ENCODE results near the gene CACNA1B. TPM values are rescaled to one million over a fixed set of nuclear protein-coding genes. Genes with fewer than 3 reads are reported as not detected.

CACNA1B gene
- total RNA-seq, 2 donors from 2014 or later: 0.26 to 0.99 TPM

GRCh38 chr9:137945581-137945980 is 68.0 kb downstream of the CACNA1B start:
- ATAC-seq (no peak), DNase-seq (no peak)
- intact Hi-C loops (cut with DNase I): no loop called here
- TF ChIP-seq POLR2A (IDR thresholded peaks at IDR 0.05) (no peak), CTCF (IDR thresholded peaks at IDR 0.05) (no peak)
- 84 to 85% methylated on average over 4 of the region's 4 CpGs for WGBS, 2 donors
- Histone ChIP-seq H3K27ac (no peak overlapping the region), H3K27me3 (no peaks in the 10 kb centered on the region), H3K36me3 (replicated peaks in 1 of 2; ENCODE audit: insufficient read depth in 1 of 2, low read depth in 2 of 2) (no peaks in the 10 kb centered on the region), H3K4me3 (no peak overlapping the region), H3K9me3 (peaks cover 0 to 4% (median 0%) of the 10 kb centered on the region in 3 donors), H3K4me1 (no peaks in the 10 kb centered on the region)

- Histone ChIP-seq H3K36me3 (replicated peaks in 1 of 2; ENCODE audit: insufficient read depth in 1 of 2, low read depth in 2 of 2) (no peaks in the 10 kb centered on the region), H3K4me3 (no peak overlapping the region), H3K9me3 (peaks cover 0 to 4% (median 0%) of the 10 kb centered on the region in 3 donors), H3K27ac (no peak overlapping the region), H3K4me1 (no peaks in the 10 kb centered on the region), H3K27me3 (no peaks in the 10 kb centered on the region)
- DNase-seq: no peak
- intact Hi-C loops (cut with DNase I): no loop called here
- WGBS, 2 donors: 45 to 58% methylated on average over 2 of the region's 2 CpGs
- no peak for ATAC-seq
- no peak for TF ChIP-seq POLR2A (IDR thresholded peaks at IDR 0.05)
- TF ChIP-seq CTCF (IDR thresholded peaks at IDR 0.05): no peak
Measured at GRCh38 chr9:137946993-137947392, 69.4 kb downstream of the CACNA1B start.

GRCh38 chr9:137948642-137949041 is 71.1 kb downstream of the CACNA1B start:
- H3K4me3 ChIP-seq: no peak overlapping the region
- H3K27me3 ChIP-seq: no peaks in the 10 kb centered on the region
- TF ChIP-seq POLR2A (IDR thresholded peaks at IDR 0.05) (no peak), CTCF (IDR thresholded peaks at IDR 0.05) (no peak)
- DNase-seq: no peak
- H3K27ac ChIP-seq: no peak overlapping the region
- no peak for ATAC-seq
- 68 to 86% methylated on average over 2 of the region's 2 CpGs for WGBS, 2 donors
- intact Hi-C loops (cut with DNase I): no loop called here
- no peaks in the 10 kb centered on the region for H3K36me3 ChIP-seq (replicated peaks in 1 of 2; ENCODE audit: insufficient read depth in 1 of 2, low read depth in 2 of 2)
- peaks cover 0 to 4% (median 0%) of the 10 kb centered on the region in 3 donors for H3K9me3 ChIP-seq
- no peaks in the 10 kb centered on the region for H3K4me1 ChIP-seq

GRCh38 chr9:137949260-137949659 is 71.7 kb downstream of the CACNA1B start:
- TF ChIP-seq CTCF (IDR thresholded peaks at IDR 0.05): no peak
- no peak for TF ChIP-seq POLR2A (IDR thresholded peaks at IDR 0.05)
- Histone ChIP-seq H3K4me1 (no peaks in the 10 kb centered on the region), H3K27me3 (no peaks in the 10 kb centered on the region), H3K9me3 (peaks cover 0 to 2% (median 0%) of the 10 kb centered on the region in 3 donors), H3K4me3 (no peak overlapping the region), H3K36me3 (replicated peaks in 1 of 2; ENCODE audit: insufficient read depth in 1 of 2, low read depth in 2 of 2) (no peaks in the 10 kb centered on the region), H3K27ac (no peak overlapping the region)
- 87% methylated on average over 8 of the region's 8 CpGs for WGBS, 2 donors
- DNase-seq: no peak
- intact Hi-C loops (cut with DNase I): no loop called here
- no peak for ATAC-seq

GRCh38 chr9:137951107-137951506 is 73.5 kb downstream of the CACNA1B start:
- H3K36me3 ChIP-seq (replicated peaks in 1 of 2; ENCODE audit: insufficient read depth in 1 of 2, low read depth in 2 of 2): no peaks in the 10 kb centered on the region
- H3K27ac ChIP-seq: no peak overlapping the region
- DNase-seq: no peak
- no peaks in the 10 kb centered on the region for H3K4me1 ChIP-seq
- 56 to 71% methylated on average over 8 of the region's 8 CpGs for WGBS, 2 donors
- no peak for TF ChIP-seq POLR2A (IDR thresholded peaks at IDR 0.05)
- TF ChIP-seq CTCF (IDR thresholded peaks at IDR 0.05): no peak
- no peaks in the 10 kb centered on the region for H3K27me3 ChIP-seq
- H3K9me3 ChIP-seq: no peaks in the 10 kb centered on the region
- intact Hi-C loops (cut with DNase I): no loop called here
- no peak for ATAC-seq
- no peak overlapping the region for H3K4me3 ChIP-seq
